ENCODE data around the gene NKX3-2.

GRCh38 chr4:13511101-13511500, 33.2 kb downstream of the NKX3-2 start:
- TF ChIP-seq CTCF (IDR thresholded peaks at IDR 0.05; ENCODE audit: low read length) = no peak
- TF ChIP-seq EZH2 (optimal IDR thresholded peaks at IDR 0.05; ENCODE audit: low read depth, low read length) = no peak
- TF ChIP-seq EZH2phosphoT487 (IDR thresholded peaks at IDR 0.05; ENCODE audit: low read length) = no peak

Measured in MM.1S (cell line).